Thyroid gland (tissue), 4 donors: ENCODE results near the gene POLR2J3.
"Not testable (repeated sequence)": the region's sequence is repeated elsewhere in the genome, so short reads cannot be mapped to it uniquely, and the experiment has no call there.

Experiments used
- POLR2A ChIP-seq, 2 donors: fragments of 450-650 bp; IDR thresholded peaks; one replicate each; pipeline ENCODE4 v1.6.1; 2017; ENCODE audit warnings: antibody characterized with exemption in 2 of 2, mild to moderate bottlenecking in 2 of 2, moderate library complexity in 1 of 2
- TF ChIP-seq, protein P1 (sequence below), 6 experiments: fragments of 200-600 bp in 3 of 6; fragments of 450-650 bp in 3 of 6; sonication (generic) in 3 of 6; IDR thresholded peaks; one replicate each; pipeline ENCODE4 v1.5.1; 2016 to 2019; ENCODE audit warnings: antibody characterized with exemption in 6 of 6, mild to moderate bottlenecking in 2 of 6, inconsistent platforms in 1 of 6, moderate library complexity in 1 of 6

DNA sequence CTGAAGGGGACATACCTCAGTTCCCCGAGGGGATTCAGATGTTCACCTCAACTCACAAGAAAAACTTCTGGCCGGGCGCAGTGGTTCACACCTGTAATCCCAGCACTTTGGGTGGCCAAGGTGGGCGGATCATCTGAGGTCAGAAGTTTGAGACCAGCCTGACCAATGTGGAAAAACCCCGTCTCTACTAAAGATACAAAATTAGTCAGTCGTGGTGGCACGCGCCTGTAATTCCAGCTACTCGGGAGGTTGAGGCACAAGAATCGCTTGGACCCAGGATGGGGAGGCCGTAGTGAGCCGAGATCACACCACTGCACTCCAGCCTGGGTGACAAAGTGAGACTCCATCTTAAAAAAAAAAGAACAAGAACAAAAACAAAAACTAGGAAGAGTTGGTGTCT is 27.1 kb downstream of the POLR2J3 start:
- not testable (repeated sequence) for TF ChIP-seq POLR2A (IDR thresholded peaks at IDR 0.05)
- TF ChIP-seq, protein P1, sequence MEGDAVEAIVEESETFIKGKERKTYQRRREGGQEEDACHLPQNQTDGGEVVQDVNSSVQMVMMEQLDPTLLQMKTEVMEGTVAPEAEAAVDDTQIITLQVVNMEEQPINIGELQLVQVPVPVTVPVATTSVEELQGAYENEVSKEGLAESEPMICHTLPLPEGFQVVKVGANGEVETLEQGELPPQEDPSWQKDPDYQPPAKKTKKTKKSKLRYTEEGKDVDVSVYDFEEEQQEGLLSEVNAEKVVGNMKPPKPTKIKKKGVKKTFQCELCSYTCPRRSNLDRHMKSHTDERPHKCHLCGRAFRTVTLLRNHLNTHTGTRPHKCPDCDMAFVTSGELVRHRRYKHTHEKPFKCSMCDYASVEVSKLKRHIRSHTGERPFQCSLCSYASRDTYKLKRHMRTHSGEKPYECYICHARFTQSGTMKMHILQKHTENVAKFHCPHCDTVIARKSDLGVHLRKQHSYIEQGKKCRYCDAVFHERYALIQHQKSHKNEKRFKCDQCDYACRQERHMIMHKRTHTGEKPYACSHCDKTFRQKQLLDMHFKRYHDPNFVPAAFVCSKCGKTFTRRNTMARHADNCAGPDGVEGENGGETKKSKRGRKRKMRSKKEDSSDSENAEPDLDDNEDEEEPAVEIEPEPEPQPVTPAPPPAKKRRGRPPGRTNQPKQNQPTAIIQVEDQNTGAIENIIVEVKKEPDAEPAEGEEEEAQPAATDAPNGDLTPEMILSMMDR (IDR thresholded peaks at IDR 0.05) = not testable (repeated sequence)
